Skeletal muscle satellite cell (primary cell): Measurements from ENCODE around the gene ZSCAN30. TPM values are rescaled to one million over a fixed set of nuclear protein-coding genes. Genes with fewer than 3 reads are reported as not detected.

Experiments used
- H3K27me3 ChIP-seq: 2 replicates; pipeline ENCODE4 v1.7.0; 2013; ENCODE audit warnings: low read length; ENCODE audit not compliant: control insufficient read depth, insufficient read depth
- H3K36me3 ChIP-seq: 2 replicates; pipeline ENCODE4 v1.7.0; 2013; ENCODE audit warnings: mild to moderate bottlenecking, control low read depth, low read length; ENCODE audit not compliant: insufficient read depth
- H3K4me1 ChIP-seq: 2 replicates; pipeline ENCODE4 v1.7.0; 2013; ENCODE audit warnings: low read length; ENCODE audit not compliant: control insufficient read depth, insufficient read depth
- H3K4me2 ChIP-seq: 2 replicates; pipeline ENCODE4 v1.7.0; 2013; ENCODE audit warnings: mild to moderate bottlenecking, low read length
- H3K4me3 ChIP-seq: 2 replicates; pipeline ENCODE4 v1.7.0; 2013; ENCODE audit warnings: low read length
- H3K9ac ChIP-seq: 2 replicates; pipeline ENCODE4 v1.7.0; 2013; ENCODE audit warnings: mild to moderate bottlenecking, low read depth, low read length, moderate library complexity
- H3K9me3 ChIP-seq: replicated peaks from 2 replicates; pipeline ENCODE4 v1.7.0; 2013; ENCODE audit warnings: mild to moderate bottlenecking, control low read depth, low read length
- total RNA-seq: library from RNA; depleted of rRNA; stranded (reverse); fragments of >200 nt; gene quantifications from 2 replicates; pipeline ENCODE4 v1.2.3, GENCODE V29; 2012; rRNA removed

ZSCAN30 gene
- 12.2 and 15.2 TPM in 2 replicates for total RNA-seq

DNA sequence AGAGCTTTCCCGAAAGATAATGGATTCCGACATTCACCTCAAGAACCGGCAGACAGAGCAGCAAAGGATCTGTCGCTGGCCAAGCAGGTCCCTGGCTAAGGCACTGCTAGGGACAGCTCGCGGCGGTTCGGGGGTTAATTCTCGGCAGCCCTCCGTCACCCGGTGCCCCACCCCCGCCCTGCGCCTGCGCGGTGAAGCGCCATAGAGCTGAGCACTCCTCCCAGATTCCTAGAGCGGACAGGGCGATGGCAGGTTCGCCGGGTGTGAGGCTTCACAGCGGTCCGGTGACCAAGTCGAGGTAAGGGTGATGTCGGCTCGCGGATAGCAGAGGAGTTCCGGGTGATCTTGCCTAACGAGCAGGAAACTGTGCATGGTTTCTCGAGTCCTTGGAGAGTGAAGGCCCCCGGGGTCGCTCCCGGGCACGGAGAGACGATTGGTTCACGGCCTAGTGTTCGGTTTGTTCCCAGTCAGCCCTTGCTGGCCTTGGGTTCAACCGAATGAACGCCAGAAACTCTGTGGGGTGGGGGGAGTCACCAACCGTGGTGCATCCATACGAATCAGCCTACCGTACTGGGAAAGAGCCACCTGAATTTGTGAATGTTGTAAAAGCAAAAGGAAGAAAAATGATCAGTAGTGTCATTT is at the start of gene ZSCAN30:
Gene ZSCAN30, minus strand, starts transcription at position 136 of the 642 bp plus-strand sequence. CDS start 25,877 bp downstream, outside the sequence.
- Histone ChIP-seq H3K4me1 (peaks cover 12% of the 10 kb centered on the region), H3K36me3 (peaks cover 17% of the 10 kb centered on the region), H3K9me3 (no peaks in the 10 kb centered on the region), H3K4me2 (peak within 1 kb of the TSS; percentile 88), H3K9ac (peak within 1 kb of the TSS; percentile 97), H3K4me3 (peak within 1 kb of the TSS; percentile 91), H3K27me3 (no peaks in the 10 kb centered on the region)

DNA sequence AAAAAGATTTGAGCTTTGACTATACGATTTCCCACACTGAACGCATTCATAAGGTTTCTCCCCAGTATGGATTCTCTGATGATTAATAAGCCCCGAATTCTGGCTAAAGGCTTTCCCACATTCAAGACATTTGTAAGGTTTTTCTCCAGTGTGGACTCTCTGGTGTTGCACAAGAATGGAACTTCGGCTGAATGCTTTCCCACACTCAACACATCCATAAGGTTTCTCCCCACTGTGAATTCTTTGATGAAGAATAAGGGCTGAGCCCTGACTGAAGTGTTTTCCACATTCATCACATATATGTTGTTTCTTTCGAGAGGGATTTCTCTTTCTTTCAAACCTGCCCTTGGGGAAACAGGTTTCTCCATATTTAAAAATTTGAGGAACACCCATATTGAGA is 47.3 kb upstream of the ZSCAN30 start:
- Histone ChIP-seq H3K4me2 (no peak overlapping the region), H3K9me3 (no peaks in the 10 kb centered on the region), H3K36me3 (peaks cover 82% of the 10 kb centered on the region), H3K27me3 (no peaks in the 10 kb centered on the region), H3K4me3 (no peak overlapping the region), H3K9ac (no peak overlapping the region), H3K4me1 (peaks cover 3% of the 10 kb centered on the region)

DNA sequence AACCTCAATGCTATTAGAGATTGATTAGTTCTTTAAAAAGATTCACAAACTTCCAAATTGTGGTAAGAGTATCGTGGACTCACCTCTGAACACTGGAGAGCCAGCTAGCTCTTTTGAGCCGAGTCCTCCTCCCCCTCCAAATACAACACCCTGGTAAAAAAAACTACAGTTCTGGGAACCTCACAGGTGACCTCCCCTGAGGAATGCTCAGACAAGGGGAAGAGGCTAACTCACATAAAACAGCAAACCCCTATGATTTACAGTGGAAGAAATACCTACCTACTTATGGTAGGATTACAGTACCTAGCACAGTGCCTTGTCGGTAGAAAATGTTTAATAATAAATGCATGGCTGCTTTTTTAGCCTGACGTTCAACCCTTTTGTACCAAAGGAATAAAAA is 45.8 kb upstream of the ZSCAN30 start:
- Histone ChIP-seq H3K9ac (no peak overlapping the region), H3K4me1 (peaks cover 3% of the 10 kb centered on the region), H3K36me3 (peaks cover 90% of the 10 kb centered on the region), H3K27me3 (no peaks in the 10 kb centered on the region), H3K4me3 (no peak overlapping the region), H3K9me3 (no peaks in the 10 kb centered on the region), H3K4me2 (no peak overlapping the region)

DNA sequence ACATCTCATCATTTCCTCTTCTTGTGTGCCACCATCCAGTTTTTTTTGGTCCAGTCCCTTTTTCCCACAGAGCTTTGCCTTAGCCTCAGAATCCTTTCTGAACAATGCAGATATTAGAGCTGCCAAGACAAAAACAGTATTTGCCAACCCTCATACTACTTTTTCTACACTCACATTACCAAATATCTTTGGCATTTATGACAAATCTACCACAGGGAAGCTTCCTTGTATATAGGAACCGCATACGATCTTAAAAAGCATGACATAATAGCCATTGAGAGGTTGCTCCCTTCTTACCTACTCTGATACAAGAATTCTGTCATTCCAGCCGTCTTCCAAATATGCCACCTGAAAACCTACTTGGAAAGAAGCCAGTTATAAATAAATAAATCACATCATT is 44.8 kb upstream of the ZSCAN30 start:
- Histone ChIP-seq H3K4me1 (peaks cover 3% of the 10 kb centered on the region), H3K4me3 (no peak overlapping the region), H3K9ac (no peak overlapping the region), H3K9me3 (no peaks in the 10 kb centered on the region), H3K36me3 (peaks cover 84% of the 10 kb centered on the region), H3K27me3 (no peaks in the 10 kb centered on the region), H3K4me2 (no peak overlapping the region)

DNA sequence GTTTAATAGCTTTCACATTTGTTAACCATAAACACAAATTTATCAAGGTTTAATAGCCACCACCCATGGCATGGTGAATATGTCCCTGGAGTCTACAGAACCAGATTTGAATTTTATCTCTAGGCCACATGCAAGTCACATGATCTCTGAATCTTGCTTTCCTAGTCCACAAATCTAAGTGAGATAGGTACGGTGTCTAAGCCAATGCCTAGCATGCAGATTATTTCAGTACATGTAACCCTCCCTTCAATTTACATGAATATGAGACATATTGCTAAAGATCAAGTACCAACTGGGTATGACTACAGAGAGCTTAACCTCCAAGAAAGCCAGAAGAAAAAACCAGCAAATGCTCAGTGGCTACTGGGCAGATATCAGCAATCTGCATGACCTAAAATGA is 44.2 kb upstream of the ZSCAN30 start:
- Histone ChIP-seq H3K4me3 (no peak overlapping the region), H3K4me1 (peaks cover 3% of the 10 kb centered on the region), H3K27me3 (no peaks in the 10 kb centered on the region), H3K9ac (no peak overlapping the region), H3K9me3 (no peaks in the 10 kb centered on the region), H3K4me2 (no peak overlapping the region), H3K36me3 (peaks cover 78% of the 10 kb centered on the region)

DNA sequence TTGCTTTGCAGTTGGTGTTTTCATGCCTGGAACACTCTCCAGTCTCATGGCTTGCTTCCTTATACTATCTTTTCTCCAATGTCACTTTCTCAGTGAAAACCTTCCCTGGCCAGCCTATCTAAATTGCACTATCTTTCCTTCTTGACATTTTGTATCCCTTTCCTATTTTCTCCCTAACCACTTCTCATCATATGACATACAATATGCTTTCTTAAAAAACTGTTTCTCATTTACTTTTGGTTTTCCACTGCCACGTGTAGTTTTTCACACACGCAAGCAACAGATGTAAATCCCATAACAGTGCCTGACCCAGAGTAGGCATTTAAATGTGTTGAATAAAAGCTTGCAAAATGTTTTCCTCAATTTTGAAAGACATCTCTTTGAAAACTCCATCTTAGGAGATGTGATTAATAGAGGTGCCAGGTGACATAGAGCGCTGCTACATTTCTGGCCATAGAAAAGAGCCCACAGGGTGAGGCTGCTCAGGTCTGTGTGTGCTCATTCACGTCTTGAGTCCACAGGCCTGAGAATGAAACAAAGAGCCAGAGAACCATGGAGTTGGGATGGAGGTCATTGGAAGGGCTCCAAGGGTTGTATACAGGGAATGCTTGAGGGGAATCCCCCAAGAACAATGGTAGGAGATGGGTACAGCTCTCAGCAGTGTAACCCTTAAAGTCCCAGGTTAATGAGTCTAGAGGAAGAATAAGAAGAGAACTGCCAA is 41.5 kb upstream of the ZSCAN30 start:
- H3K36me3 ChIP-seq = peaks cover 51% of the 10 kb centered on the region
- H3K27me3 ChIP-seq = no peaks in the 10 kb centered on the region
- H3K4me1 ChIP-seq = peaks cover 3% of the 10 kb centered on the region
- H3K4me2 ChIP-seq = no peak overlapping the region
- H3K4me3 ChIP-seq = no peak overlapping the region
- no peak overlapping the region for H3K9ac ChIP-seq
- H3K9me3 ChIP-seq = no peaks in the 10 kb centered on the region

DNA sequence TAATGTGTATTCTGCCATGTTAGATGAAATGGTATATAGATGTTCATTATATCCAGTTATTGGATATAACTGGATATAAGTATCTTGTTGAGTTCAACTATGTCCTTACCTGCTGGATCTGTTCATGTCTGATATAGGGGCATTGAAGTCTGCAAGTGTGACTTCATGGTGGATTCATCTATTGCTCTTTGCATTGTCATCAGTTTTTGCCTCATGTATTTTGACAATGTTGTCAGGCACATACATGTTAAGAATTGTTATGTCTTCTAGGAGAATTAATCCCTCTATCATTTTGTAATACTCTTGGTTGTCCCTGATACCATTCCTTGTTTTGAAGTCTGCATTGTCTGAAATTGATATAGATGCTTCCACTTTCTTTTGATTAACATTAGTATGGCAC is 38.8 kb upstream of the ZSCAN30 start:
- Histone ChIP-seq H3K9ac (no peak overlapping the region), H3K4me1 (no peaks in the 10 kb centered on the region), H3K4me3 (no peak overlapping the region), H3K4me2 (no peak overlapping the region), H3K9me3 (no peaks in the 10 kb centered on the region), H3K36me3 (peaks cover 25% of the 10 kb centered on the region), H3K27me3 (no peaks in the 10 kb centered on the region)

DNA sequence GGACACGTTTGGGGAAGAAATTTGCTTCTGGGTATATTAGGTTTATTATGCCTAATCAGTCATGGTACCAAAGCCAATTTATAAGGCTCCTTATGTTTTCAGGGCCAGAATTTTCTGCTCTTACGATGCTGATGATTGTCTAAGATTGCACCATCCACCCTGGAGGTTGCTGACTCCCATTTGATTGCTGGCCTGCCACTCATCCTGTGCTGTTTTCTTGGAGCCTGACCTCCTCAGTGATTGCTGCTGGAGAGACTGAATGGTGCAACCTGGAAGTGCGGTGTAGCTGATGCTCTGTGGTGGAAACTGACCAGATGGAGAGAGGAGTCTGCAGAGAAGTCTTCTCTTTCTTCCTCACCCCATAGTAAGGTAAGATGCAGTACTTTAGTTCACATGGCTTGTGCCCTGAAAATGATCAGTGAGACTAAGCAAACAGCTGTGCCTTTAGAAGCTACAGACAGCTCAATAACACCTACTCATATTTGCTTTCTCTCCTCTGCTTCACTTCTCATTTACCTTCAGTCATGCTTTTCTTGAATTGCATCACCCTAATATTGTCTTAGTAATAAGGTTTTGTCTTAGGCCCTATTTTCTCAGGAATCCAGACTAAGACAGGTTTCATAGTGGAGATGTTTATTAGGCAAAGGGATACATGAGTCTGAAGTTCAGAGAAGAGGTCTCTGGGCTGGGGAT is 36.8 kb upstream of the ZSCAN30 start:
- Histone ChIP-seq H3K9ac (no peak overlapping the region), H3K4me1 (no peaks in the 10 kb centered on the region), H3K4me2 (no peak overlapping the region), H3K4me3 (no peak overlapping the region), H3K36me3 (peaks cover 5% of the 10 kb centered on the region), H3K27me3 (no peaks in the 10 kb centered on the region), H3K9me3 (no peaks in the 10 kb centered on the region)

DNA sequence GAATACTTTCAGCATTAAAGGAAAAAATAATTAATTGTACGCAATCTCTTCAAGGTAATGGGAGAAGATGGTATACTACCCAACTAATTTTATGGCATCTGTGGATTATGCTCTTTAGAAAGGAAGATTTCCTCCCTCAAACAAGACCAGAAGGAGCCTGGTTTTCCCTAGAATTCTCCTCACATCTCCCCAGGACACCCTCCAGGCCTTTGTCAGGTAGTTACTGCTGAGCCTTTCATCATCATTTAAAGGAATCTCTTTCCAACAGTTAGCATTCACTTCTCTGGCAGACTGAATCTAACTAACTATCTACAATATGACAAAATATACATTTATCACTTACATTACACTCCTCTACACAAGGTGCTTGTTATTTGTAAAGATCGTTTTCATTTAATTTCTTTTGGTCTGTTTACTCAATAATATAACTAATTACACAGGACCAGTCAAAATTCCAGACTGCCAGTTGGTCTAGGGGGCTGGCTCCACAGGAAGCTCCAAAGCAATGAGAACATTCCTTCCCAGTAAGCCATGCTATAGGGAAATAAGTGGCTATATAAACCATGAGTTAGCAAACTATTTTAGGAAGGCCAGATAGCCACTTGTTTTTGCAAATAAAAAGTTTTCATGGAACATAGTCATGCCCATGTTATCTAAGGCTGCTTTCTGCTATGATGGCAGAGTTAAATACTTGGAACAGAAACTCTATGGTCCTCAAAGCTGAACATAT is 35.1 kb upstream of the ZSCAN30 start:
- no peak overlapping the region for H3K4me2 ChIP-seq
- no peaks in the 10 kb centered on the region for H3K4me1 ChIP-seq
- H3K36me3 ChIP-seq = no peaks in the 10 kb centered on the region
- no peaks in the 10 kb centered on the region for H3K9me3 ChIP-seq
- no peak overlapping the region for H3K4me3 ChIP-seq
- H3K27me3 ChIP-seq = no peaks in the 10 kb centered on the region
- no peak overlapping the region for H3K9ac ChIP-seq

DNA sequence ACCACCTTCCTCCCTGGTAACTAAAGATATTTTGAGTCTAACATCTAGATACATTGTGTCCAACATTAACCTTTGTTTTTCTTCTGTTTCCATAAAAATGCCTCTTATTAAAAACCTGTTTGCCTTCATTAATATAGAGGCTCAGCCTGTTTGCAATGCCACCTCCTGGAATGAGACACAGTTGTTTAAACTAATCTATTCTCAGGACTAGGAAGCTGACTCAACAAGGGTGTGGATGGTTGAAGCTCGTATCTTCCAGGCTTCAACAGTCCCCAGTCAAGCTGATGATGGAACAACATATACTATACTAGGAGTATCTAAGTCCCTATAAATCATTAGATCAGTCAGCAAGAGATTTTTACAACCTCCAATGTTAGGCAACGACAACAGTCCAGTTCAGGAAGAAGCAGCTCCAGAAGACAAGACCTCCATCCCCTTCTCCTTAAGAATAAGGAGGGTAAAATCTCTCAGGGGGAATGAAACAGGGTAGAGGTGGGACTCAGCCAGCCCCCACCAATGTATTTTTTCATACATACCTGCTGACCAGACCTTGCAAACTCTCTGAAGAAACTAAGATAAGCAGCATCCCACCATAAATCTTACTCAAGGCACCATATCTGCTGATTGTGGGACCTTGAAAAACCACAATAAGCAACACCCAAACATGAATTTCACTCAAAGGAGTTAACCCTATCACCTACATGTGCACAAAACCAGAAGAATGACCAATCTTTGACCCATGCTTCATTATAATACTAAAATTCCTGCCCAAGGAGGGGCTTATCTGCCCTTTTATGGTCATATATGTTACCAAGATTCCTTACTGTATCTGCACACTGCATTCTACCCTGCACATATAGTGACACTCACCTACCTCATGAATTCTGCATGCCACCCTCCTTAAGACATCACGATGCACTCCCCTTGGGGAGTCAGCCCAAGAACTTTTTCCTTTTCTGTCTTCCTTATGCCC is 32.7 kb upstream of the ZSCAN30 start:
- no peaks in the 10 kb centered on the region for H3K27me3 ChIP-seq
- no peak overlapping the region for H3K9ac ChIP-seq
- H3K4me1 ChIP-seq = no peaks in the 10 kb centered on the region
- H3K36me3 ChIP-seq = no peaks in the 10 kb centered on the region
- no peak overlapping the region for H3K4me3 ChIP-seq
- H3K9me3 ChIP-seq = no peaks in the 10 kb centered on the region
- no peak overlapping the region for H3K4me2 ChIP-seq
